Measurements from ENCODE around the gene PAQR9.
A peak's percentile ranks its signal among the peaks of the same experiment; 100 is the strongest.

Gene PAQR9

GRCh38 chr3:142947799-142948575 lies 15.5 kb downstream of the PAQR9 start:
- peak; percentile 76 for DNase-seq

DNA sequence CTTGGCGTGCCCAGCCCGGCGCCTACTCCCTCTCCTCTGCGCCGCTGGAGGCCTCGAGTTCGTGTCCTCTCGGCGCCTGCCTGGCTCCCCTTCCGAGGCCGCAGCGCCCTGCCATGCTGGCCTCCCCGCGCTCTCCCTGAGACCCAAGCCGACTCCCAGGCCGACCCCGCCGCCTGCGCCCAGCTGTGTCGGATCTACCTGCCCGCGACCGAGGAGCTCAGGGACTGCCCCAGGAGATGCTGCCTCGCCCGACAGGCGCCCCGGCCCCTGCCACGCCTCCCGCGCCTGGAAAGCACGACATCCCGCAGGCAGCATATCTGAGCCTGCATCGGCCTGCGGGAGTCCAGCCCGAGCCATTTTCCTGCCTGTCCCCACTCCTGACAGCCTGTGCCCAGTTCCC lies 16.1 kb downstream of the PAQR9 start:
- DNase-seq: no peak

DNA sequence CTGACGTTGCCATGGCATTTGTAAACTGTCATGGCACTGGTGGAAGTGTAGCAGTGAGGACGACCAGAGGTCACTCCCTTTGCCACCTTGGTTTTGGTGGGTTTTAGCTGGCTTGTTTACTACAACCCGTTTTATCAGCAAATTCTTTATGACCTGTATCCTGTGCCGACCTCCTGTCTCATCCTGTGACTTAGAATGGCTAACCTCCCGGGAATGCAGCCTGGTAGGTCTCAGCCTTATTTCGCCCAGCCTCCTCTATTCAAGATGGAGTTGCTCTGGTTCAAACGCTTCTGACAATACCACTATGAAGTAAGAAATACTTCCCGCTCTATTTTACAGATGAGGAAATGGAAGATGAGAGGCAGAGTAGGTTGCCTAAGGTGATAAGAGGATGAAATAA lies 16.6 kb downstream of the PAQR9 start:
- DNase-seq: peak; percentile 71

- no peak for DNase-seq
Measured at GRCh38 chr3:142945023-142945422, 18.5 kb downstream of the PAQR9 start.

- no peak for DNase-seq
Measured at GRCh38 chr3:142944342-142944741, 19.1 kb downstream of the PAQR9 start.

- no peak for DNase-seq
Measured at GRCh38 chr3:142943870-142944269, 19.6 kb downstream of the PAQR9 start.

- no peak for DNase-seq
Measured at GRCh38 chr3:142943349-142943748, 20.1 kb downstream of the PAQR9 start.

- no peak for DNase-seq
Measured at GRCh38 chr3:142941373-142942123, 21.9 kb downstream of the PAQR9 start.

DNA sequence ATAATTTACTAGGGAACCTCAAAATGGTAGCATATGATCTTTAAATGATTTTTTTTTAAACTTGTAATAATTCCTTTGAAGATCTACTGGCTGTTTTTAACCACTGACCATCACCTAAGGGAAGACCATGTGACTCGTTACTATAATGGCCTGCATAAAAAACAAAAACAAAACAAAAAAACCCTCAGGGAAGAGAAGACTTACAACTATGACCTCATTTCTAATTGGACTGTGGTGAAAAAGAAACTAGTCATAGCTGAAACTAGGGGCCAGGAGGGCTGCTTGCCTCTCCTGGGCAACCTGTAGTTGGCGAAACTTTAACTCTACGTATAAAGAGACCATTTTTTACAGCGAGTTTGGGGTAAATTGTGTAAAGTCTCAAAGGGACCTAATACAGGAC lies 23.0 kb downstream of the PAQR9 start:
- no peak for DNase-seq

- no peak for DNase-seq
Measured at GRCh38 chr3:142940000-142940399, 23.5 kb downstream of the PAQR9 start.

- DNase-seq: no peak
Measured at GRCh38 chr3:142935963-142936362, 27.5 kb downstream of the PAQR9 start.

- no peak for DNase-seq
Measured at GRCh38 chr3:142934887-142935269, 28.6 kb downstream of the PAQR9 start.

GRCh38 chr3:142934128-142934886 lies 29.2 kb downstream of the PAQR9 start:
- DNase-seq: no peak

GRCh38 chr3:142931222-142931621 lies 32.3 kb downstream of the PAQR9 start:
- peak; percentile 75 for DNase-seq

GRCh38 chr3:142930463-142930862 lies 33.0 kb downstream of the PAQR9 start:
- DNase-seq: no peak

DNA sequence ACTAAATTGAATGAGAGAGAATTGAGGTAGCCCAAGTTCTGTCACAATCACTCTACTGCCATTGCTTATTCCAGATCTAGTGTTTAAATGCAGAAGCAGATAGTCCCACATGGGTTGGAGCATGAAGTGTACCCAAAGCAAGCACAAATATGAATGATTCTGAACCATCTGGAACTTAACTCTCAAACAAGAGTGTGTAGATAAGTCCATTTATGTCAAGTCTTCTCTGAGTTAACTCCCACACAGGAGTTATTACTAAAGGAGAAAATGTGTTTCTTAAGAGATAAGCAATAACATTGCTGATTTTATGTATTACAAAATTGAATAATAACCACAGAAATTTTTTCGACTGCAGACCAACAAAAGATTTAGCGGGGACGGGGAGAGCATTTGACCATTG lies 33.6 kb downstream of the PAQR9 start:
- no peak for DNase-seq

- DNase-seq: peak; percentile 70
Measured at GRCh38 chr3:142929109-142929508, 34.4 kb downstream of the PAQR9 start.

GRCh38 chr3:142926368-142926944 lies 37.0 kb downstream of the PAQR9 start:
- no peak for DNase-seq

DNA sequence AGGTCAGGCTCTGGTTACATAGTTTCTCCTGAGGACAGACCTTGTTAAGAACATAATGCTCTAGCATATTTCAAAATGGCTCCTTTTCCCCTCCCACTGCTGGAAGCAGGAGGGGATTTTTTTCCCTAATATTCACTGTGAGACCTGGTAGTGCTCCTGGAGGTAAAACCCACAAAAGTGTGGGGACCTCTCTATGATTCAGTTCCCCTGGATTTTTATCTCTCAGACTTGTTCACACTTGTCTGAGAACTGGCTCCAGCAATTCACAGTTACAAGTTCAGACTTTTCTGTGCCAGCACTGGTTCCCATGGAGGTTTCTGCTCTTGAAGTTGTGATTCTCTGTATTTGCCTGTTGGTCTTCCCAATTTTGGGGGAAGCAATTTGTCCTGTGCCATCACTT lies 38.3 kb downstream of the PAQR9 start:
- no peak for DNase-seq

GRCh38 chr3:142923694-142924093 lies 39.8 kb downstream of the PAQR9 start:
- no peak for DNase-seq

DNA sequence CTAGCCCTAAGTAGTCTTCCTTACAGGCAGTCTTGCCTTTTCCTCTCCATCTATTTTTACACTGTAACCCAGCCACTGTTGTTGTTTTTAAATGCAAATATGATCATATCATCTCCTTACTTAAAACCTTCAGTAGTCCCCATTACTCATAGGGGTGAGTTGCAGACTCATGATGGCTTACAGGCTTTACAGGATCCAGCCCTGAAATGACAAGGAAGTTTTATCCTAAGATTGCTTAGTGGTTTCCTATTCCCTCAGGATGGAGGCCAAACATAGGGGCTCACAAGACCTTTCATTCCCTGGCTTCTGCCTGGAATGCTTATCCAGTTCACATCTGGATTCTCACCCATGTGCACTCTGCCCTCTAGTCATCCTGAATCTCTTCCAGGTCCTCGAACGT lies 46.9 kb downstream of the PAQR9 start:
- DNase-seq: no peak

GRCh38 chr3:142915636-142916035 lies 47.8 kb downstream of the PAQR9 start:
- no peak for DNase-seq

DNA sequence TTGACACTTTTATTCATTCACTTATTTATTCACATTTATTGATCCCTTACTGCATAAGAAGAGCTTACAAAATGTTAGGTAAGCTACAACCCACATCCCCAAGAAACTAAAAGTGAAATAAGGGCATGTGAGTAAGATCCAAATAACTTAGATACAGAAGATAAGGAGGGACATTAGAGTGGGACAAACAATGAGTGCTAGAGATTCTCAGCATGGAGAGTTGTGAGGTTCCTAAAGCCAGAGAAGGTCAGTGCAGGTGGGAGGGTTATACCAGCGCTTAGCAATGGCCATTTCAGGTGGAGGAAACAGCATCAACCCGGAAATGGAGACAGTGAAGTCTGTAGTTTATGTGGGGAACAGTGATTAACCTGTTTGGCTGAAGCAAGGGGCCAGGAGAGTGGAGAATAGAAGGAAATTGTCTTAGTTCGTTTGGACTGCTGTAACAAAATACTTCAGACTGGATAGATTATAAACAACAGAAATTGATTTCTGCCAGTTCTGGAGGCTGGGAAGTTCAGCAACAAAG lies 49.1 kb downstream of the PAQR9 start:
- DNase-seq: no peak

Data from islet precursor cell (in vitro differentiated cells).